Measurements from ENCODE around the gene TAAR6.
"Not testable (repeated sequence)": the region's sequence is repeated elsewhere in the genome, so short reads cannot be mapped to it uniquely, and the experiment has no call there.

Gene TAAR6

DNA sequence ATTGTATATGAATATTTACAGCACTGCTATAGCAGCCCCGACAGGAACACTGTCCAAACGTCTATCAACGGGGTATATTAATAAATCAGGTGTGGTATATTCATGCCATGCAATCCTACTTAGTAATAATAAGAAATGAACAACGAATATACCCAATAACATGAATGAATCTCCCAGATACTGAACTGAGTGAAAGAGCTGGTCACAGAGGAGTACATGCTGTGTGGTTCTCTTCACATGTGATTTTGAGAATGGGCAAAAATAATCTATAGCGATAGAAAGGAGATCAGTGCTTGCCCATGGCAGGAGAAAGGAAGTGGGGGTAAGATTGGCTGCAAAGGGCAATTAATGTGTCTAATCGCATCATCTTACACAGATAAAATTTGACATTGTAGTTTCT lies 3.7 kb upstream of the TAAR6 start:
- FAIRE-seq (no peak), DNase-seq (ENCODE audit: insufficient read length, low spot score) (no peak)
- no peak for TF ChIP-seq POLR2A (IDR thresholded peaks at IDR 0.05; ENCODE audit: low read depth, low read length)

DNA sequence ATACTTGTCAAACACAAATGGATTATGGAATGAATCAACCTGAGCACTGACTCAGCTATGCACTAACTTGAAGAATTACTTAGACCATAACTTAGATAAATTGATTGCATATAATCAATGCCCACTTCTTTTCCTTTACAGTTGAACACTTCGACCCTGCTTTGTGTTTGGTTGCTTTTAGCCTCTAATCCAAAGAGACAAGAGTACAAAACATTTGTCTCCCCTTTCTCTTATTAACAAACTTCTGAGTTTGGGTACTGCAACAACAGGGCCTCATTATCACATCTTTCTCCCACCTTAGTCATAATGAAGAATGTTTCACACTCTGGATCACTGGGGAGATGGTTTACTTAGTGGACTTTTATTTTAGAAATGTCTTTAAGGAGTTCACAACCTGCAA lies 2.6 kb upstream of the TAAR6 start:
- no peak for DNase-seq (ENCODE audit: insufficient read length, low spot score)
- no peak for FAIRE-seq
- TF ChIP-seq POLR2A (IDR thresholded peaks at IDR 0.05; ENCODE audit: low read depth, low read length): no peak

DNA sequence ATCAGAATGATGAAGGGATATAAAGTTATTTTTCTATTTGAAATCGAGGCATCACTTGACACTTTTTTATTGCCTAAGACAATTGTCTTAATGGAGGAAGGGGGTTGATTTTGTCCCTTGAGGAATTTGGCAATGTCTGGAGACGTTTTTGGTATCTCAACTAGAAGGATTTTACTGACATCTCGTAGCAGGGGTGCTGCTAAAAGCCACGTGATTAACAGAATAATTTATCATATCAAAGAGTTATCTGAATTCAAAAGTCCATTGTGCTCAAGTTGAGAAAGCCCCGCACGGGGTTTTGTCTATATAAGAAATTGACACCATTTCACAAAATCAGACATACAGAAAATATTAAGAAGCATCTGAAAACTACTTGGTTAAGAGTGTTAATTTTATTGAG lies 1.5 kb upstream of the TAAR6 start:
- TF ChIP-seq POLR2A (IDR thresholded peaks at IDR 0.05; ENCODE audit: low read depth, low read length): no peak
- no peak for DNase-seq (ENCODE audit: insufficient read length, low spot score)
- no peak for FAIRE-seq

DNA sequence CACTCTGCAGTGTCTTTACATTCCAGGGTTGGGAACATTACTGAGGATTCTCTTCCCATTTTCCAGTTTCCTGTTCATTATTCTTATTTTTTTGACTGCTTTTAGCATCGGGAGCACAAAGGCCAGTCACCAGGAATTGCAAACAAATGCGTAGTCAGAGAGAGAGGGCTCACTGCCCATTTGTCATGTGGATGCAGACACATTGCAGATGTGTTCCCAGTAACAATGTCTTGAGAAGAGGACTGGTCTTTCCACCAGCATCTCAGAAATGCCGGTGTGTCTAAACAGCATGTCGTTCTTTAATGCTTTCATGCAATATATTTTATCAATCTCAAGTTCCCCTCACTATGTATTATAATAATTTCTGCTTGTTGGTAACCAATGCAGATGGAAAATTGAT lies 952 bp upstream of the TAAR6 start:
- TF ChIP-seq POLR2A (IDR thresholded peaks at IDR 0.05; ENCODE audit: low read depth, low read length): no peak
- DNase-seq (ENCODE audit: insufficient read length, low spot score): no peak
- FAIRE-seq: no peak

DNA sequence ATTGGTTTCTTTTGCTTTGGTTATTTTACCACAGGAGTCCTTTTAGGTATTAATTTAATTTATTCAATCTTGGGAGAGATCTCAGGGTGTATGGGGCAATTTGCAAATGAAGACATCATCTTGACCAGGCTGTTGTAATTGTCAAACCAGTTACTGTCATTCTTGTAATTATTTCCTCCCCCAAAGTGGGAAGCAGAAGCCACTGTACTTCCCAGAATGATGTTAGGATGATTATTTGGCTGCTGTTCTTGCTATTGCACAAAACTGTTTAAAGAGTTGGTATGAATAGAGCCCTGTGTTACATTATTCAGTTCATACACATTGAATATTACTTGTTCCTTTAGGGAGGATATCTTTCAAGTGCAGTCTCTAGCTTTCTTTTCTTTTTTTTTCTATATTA lies 1.7 kb downstream of the TAAR6 start:
- DNase-seq (ENCODE audit: insufficient read length, low spot score) (no peak), FAIRE-seq (no peak)
- TF ChIP-seq POLR2A (IDR thresholded peaks at IDR 0.05; ENCODE audit: low read depth, low read length): no peak

DNA sequence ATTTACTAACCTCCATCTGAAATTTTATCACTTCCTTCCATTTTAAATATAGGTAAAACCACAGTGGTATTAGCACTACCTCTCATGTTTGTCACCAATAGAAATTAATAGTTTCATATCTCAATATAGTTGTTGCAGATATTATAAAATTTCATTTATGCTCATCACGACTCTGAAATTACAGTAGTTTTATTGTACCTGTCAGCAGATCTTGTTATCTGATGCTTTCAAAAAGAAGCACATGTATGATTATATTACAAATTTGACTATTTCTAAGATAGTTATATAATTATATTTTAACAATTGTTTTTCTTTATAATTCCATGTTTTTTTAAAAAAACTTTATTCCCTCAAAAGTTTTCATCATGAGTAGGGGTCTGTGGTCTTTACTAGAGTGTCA lies 14.6 kb downstream of the TAAR6 start:
- DNase-seq (ENCODE audit: insufficient read length, low spot score) (no peak), FAIRE-seq (no peak)
- no peak for TF ChIP-seq POLR2A (IDR thresholded peaks at IDR 0.05; ENCODE audit: low read depth, low read length)

DNA sequence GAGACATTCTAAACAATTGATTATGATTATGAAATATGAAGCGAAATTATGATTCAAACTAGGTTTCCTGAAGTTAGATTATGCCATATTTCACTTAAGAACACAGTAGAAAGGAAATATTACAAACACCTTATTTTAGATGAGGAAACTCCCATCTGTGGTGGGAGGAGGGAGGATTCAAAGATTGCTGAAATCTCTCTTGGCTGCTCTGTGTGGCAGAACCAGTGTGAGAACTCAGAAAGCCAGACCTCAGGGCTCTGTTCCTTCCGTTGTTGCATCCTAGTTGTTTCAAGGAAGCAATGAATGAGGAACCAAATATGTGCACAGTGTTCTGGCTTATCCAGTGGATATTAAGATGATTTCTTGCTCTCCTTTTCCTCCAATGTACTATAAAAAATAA lies 17.3 kb downstream of the TAAR6 start:
- TF ChIP-seq POLR2A (IDR thresholded peaks at IDR 0.05; ENCODE audit: low read depth, low read length): no peak
- DNase-seq (ENCODE audit: insufficient read length, low spot score) (no peak), FAIRE-seq (no peak)

DNA sequence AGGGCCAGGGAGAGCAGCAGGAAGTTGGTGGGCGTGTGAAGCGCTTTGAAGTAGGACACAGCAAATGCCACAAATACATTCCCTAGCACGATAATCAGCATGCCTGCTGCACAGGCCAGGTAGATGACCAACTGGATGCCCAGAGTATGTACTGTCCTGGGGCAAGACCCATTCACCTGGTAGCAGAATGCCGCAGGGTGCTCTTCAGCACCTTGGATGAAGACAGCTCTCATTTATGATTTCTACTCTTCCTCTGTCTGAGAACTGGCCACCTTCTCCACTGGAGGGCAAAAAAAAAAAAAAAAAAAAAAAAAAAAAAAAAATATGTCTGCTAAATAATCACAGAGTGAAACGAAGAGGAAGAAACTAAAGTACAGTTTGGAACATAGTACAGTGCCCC lies 19.3 kb downstream of the TAAR6 start, which contains the start of gene TAAR5:
Gene TAAR5 (minus strand): TSS at position 288 of the 400 bp plus-strand sequence. CDS start 55 bp downstream, at position 233.
- no peak for DNase-seq (ENCODE audit: insufficient read length, low spot score)
- FAIRE-seq: no peak
- TF ChIP-seq POLR2A (IDR thresholded peaks at IDR 0.05; ENCODE audit: low read depth, low read length): no peak

DNA sequence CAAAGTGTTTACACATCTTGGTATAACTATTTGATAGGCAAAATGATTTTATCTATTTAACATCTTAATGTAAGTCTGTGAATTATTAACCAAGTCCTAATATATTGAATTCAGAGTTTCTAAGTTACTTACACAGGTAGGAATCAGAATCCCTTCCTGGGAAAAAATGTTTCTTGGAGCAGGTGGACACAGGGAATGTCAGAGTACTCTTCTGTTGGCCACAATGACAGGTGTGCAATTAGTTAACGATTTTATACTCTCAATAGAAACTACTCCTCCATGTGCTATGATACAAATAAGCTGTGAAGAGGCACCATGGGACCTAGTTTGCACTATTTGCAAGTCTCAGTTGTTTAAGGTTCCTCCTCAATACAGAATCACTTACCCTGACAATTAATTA lies 20.2 kb downstream of the TAAR6 start:
- TF ChIP-seq POLR2A (IDR thresholded peaks at IDR 0.05; ENCODE audit: low read depth, low read length): no peak
- DNase-seq (ENCODE audit: insufficient read length, low spot score): no peak
- FAIRE-seq: no peak

DNA sequence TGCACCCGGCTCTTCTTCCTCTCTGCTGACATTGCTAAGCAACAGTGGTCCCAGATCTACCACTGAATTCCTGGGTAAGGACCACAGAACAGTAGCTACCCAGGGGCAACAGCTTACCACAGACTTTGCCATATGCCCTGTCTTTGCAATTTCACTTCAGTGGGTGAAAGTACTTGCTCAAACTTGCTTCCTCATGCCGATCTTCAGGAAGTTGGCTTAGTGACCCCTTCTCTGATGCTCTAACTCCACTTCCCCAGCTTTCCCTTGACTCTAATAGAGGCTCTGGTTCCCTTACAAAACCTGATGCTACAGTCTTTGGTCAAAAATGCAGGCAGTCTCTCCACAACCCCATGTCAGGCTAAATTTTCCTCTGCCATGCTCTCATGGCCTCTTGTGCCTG lies 22.7 kb downstream of the TAAR6 start:
- FAIRE-seq (no peak), DNase-seq (ENCODE audit: insufficient read length, low spot score) (no peak)
- TF ChIP-seq POLR2A (IDR thresholded peaks at IDR 0.05; ENCODE audit: low read depth, low read length): no peak

DNA sequence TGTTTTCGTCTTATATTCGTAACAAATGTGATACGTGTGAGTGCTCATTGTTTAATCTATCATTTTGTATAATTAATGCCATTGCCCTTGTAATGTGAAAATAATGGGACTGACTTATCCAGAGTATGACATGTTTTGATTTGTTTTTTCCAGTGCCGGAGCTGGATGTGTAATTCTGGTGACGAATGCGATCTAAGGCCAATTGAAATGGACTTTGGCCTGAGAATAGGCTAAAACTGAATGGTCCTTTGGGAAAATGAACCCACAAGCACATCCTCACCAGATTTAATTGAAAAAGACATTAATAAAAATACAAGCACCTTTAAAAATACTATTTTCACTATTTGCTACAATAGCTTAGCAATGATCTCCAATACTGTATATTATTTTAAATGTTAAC lies 26.1 kb downstream of the TAAR6 start:
- TF ChIP-seq POLR2A (IDR thresholded peaks at IDR 0.05; ENCODE audit: low read depth, low read length): no peak
- DNase-seq (ENCODE audit: insufficient read length, low spot score): no peak
- FAIRE-seq: no peak

DNA sequence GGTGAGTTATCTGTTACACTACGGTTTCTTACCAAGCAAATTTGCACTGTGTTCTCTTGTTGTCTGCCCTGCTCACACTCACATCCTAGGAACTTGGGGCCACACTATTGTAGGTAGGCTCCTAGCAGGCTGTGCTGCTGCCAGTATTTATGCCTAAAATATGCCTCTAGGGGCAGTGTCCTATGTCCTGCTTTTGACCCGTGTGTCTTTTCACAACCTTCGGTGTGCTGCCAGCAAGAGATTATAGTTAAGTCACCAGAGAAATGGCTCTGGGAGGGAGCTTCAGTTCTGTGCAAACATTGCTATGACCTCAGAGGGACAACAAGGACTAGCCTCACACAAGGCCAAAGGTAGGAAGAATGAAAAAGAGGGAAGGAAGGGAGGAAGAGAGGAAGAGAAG lies 28.4 kb downstream of the TAAR6 start:
- no peak for DNase-seq (ENCODE audit: insufficient read length, low spot score)
- no peak for FAIRE-seq
- TF ChIP-seq POLR2A (IDR thresholded peaks at IDR 0.05; ENCODE audit: low read depth, low read length): no peak

DNA sequence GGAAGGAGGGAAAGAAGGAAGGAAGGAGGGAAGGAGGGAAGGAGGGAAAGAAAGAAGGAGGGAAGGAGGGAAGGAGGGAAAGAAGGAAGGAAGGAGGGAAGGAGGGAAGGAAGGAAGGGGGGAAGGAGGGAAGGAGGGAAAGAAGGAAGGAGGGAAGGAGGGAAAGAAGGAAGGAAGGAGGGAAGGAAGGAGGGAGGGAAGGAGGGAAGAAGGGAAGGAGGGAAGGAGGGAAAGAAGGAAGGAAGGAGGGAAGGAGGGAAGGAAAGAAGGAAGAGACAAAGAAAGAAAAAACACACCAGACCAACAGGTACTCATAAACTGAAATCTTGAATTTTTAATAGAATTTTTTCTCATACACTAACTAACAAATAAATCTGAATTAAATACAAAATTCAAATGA lies 30.8 kb downstream of the TAAR6 start:
- not testable (repeated sequence) for FAIRE-seq; DNase-seq (ENCODE audit: insufficient read length, low spot score)

DNA sequence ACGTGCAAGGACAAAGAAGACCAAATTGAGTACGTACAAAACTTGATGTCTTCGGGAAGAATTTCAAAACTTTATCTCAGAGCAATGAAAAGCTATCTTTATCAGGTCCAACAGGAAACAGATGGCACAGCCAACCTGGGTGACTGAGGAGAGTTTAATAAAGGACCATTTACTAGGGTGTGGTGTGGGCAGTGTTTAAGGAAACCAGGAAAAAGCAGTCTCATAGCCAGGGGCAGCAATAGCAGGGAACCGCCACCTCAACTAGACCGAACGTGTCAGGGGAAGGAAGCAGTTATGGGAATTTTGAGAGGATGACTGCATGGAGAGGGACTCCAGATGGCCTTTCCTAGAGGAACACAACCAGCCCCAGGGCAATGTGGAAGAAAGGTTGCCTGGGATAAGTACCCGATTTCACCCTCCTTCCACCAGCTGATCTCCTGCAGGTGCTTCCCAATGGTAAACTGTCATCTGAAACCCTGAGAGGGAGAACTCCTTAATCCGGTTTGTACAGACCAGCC lies 34.6 kb downstream of the TAAR6 start:
- no peak for FAIRE-seq
- no peak for TF ChIP-seq POLR2A (IDR thresholded peaks at IDR 0.05; ENCODE audit: low read depth, low read length)
- no peak for DNase-seq (ENCODE audit: insufficient read length, low spot score)

DNA sequence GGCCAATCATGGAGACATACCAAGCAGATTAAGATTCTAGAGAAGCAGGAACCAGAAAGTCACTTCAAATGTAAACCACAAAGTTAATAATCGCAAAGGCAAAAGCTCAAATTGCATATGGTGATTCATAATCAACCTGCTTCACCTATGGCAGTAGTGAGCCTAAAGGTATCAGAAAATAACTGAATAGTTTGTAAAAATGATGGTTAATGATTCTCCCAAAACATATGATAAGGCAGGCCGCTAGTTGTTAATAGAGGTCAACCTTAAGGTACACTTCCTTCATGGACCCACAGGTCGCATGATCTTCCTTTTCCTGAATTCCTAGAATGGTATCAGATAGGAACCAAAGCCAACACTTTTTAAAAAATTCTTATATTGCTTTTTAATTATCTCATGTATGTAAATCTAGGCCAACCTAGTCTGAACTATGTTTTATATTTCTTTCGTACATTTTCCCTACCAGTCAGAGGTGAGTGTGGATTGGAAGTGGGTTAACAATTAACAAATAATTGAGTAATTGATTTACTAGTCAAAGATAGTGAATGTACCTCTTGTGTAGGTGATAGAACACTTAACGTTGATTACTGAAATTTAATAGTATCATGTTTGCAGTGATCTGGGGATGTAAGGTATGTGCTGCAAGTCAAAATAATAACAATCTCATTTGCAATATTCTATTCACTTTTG lies 37.6 kb downstream of the TAAR6 start:
- TF ChIP-seq POLR2A (IDR thresholded peaks at IDR 0.05; ENCODE audit: low read depth, low read length): no peak
- DNase-seq (ENCODE audit: insufficient read length, low spot score) (no peak), FAIRE-seq (no peak)

DNA sequence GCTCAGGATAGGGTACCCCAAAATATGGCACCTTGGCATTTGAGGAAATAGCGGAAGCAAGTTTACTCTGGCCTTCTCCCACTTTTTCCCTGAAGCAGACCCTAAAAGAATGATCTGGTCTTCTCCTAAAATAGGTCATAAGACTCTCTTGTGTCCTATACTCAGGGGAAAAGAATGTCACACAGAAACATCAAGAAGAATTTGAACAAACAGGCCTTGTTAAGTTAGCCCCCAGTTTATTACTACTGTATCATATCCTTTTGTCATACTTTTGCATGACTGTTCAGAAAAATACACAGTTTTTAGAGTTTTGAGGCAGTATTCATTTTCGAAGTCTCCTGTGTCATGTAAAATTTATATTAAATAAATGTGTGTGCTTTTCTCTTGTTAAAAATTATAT lies 41.5 kb downstream of the TAAR6 start:
- DNase-seq (ENCODE audit: insufficient read length, low spot score) (no peak), FAIRE-seq (no peak)
- no peak for TF ChIP-seq POLR2A (IDR thresholded peaks at IDR 0.05; ENCODE audit: low read depth, low read length)
